HCT116 (cell line): ENCODE data around the gene NEMP1. TPM values are rescaled to one million over a fixed set of nuclear protein-coding genes. Genes with fewer than 3 reads are reported as not detected.

ENCODE experiments used
- ATAC-seq: fragments of 200-7000 bp; cut with Tn5 transposase; 2 replicates; pipeline ENCODE4 v1.9.1; 2020; ENCODE audit warnings: mild to moderate bottlenecking, moderate library complexity
- BruUV-seq: library from RNA; stranded (reverse); fragments of 400-500 nt; replicated peaks from 2 replicates; lab custom pipeline; 2021; lab: Mats Ljungman, UMichigan
- CTCF ChIA-PET: fragments of 300-600 bp; sonication (Branson Sonifier 250); formaldehyde crosslinking; loops from one replicate; lab custom pipeline; 2021; ENCODE audit warnings: antibody characterized with exemption; lab: Charles Lee
- POLR2A ChIA-PET: fragments of 300-600, 350-600 bp; sonication (Branson Sonifier 250); formaldehyde crosslinking; loops from one replicate; lab custom pipeline; 2021; ENCODE audit warnings: antibody characterized with exemption; lab: Charles Lee
- RAD21 ChIA-PET, 2 experiments: fragments of 300-600 bp; sonication (Branson Sonifier 250); formaldehyde crosslinking; loops; one replicate each; lab custom pipeline; 2023; ENCODE audit warnings: low total read pairs in 2 of 2; ENCODE audit not compliant: uncharacterized antibody in 2 of 2, unreplicated experiment in 2 of 2, low non-redundant PET in 1 of 2; lab: Charles Lee
- DNase-seq: peaks from one replicate; pipeline ENCODE4 v3.0.0-alpha.2; 2010; ENCODE audit warnings: low read depth, low spot score
- H2AFZ ChIP-seq: fragments of 200-600 bp; shearing (Covaris generic), sonication (generic); 2 replicates; pipeline ENCODE4 v1.6.1; 2017; ENCODE audit warnings: low read depth, mixed run types, mixed read lengths, antibody characterized with exemption, low read length; ENCODE audit not compliant: poor library complexity, severe bottlenecking
- H3K27ac ChIP-seq: 2 replicates; pipeline ENCODE4 v1.5.1; 2012; ENCODE audit warnings: low read depth, low read length
- H3K27me3 ChIP-seq: fragments of 200-600 bp; sonication (generic); 2 replicates; pipeline ENCODE4 v1.6.1; 2016; ENCODE audit warnings: mixed run types, low read length, mixed read lengths; ENCODE audit not compliant: insufficient read depth
- H3K36me3 ChIP-seq, 2 experiments: fragments of 200-500 bp in 1 of 2; fragments of 200-600 bp in 1 of 2; sonication (Bioruptor generic) in 1 of 2; sonication (generic) in 1 of 2; 2 replicates each; pipeline versions ENCODE4 v1.5.1 to v1.6.1; 2014 to 2016; ENCODE audit warnings: low read length in 2 of 2, inconsistent platforms in 1 of 2, mixed read lengths in 1 of 2, mixed run types in 1 of 2; ENCODE audit not compliant: insufficient read depth in 2 of 2, control insufficient read depth in 1 of 2
- H3K4me1 ChIP-seq, 2 experiments: fragments of 200-600 bp in 1 of 2; sonication (generic) in 1 of 2; 2 replicates each; pipeline versions ENCODE4 v1.5.1 to v1.6.1; 2012 to 2017; ENCODE audit warnings: low read length in 2 of 2, inconsistent platforms in 1 of 2, mild to moderate bottlenecking in 1 of 2, mixed read lengths in 1 of 2, mixed run types in 1 of 2, moderate library complexity in 1 of 2; ENCODE audit not compliant: insufficient read depth in 2 of 2, control insufficient read depth in 1 of 2
- H3K4me2 ChIP-seq: fragments of 200-600 bp; sonication (generic); 2 replicates; pipeline ENCODE4 v1.6.1; 2017; ENCODE audit warnings: mixed run types, low read length, mixed read lengths
- H3K4me3 ChIP-seq, 2 experiments: fragments of 200-600 bp in 1 of 2; sonication (generic) in 1 of 2; replicated peaks in 1 of 2; 2 replicates each; pipeline ENCODE4 v1.5.1; 2011 to 2016; ENCODE audit warnings: low read length in 2 of 2, control low read depth in 1 of 2, low read depth in 1 of 2, mild to moderate bottlenecking in 1 of 2, mixed read lengths in 1 of 2, mixed run types in 1 of 2
- H3K79me2 ChIP-seq: fragments of 200-600 bp; sonication (generic); 2 replicates; pipeline ENCODE4 v1.6.1; 2017; ENCODE audit warnings: mild to moderate bottlenecking, mixed run types, low read length, moderate library complexity, mixed read lengths; ENCODE audit not compliant: insufficient read depth
- H3K9ac ChIP-seq: fragments of 200-600 bp; sonication (generic); 2 replicates; pipeline ENCODE4 v1.6.1; 2016; ENCODE audit warnings: low read length, mixed read lengths
- H3K9me2 ChIP-seq: fragments of 200-600 bp; sonication (generic), shearing (Covaris generic); 2 replicates; pipeline ENCODE4 v1.6.1; 2017; ENCODE audit warnings: mixed run types, mild to moderate bottlenecking, moderate library complexity; ENCODE audit not compliant: insufficient read depth
- H3K9me3 ChIP-seq, 2 experiments: fragments of 200-500 bp in 1 of 2; fragments of 200-600 bp in 1 of 2; sonication (Bioruptor generic) in 1 of 2; sonication (generic) in 1 of 2; 2 replicates each; pipeline ENCODE4 v1.6.1; 2014 to 2017; ENCODE audit warnings: low read length in 2 of 2, mixed read lengths in 2 of 2, inconsistent platforms in 1 of 2, low read depth in 1 of 2, mild to moderate bottlenecking in 1 of 2, mixed run types in 1 of 2, moderate library complexity in 1 of 2; ENCODE audit not compliant: control insufficient read depth in 1 of 2, insufficient read depth in 1 of 2
- H4K20me1 ChIP-seq: fragments of 200-600 bp; sonication (generic), shearing (Covaris generic); 2 replicates; pipeline ENCODE4 v1.6.1; 2017; ENCODE audit warnings: mixed run types, mild to moderate bottlenecking, moderate library complexity; ENCODE audit not compliant: insufficient read depth
- CEBPB ChIP-seq: IDR thresholded peaks from 2 replicates; pipeline ENCODE4 v1.6.1; 2012; ENCODE audit warnings: low read depth
- EGR1 ChIP-seq: IDR thresholded peaks from 2 replicates; pipeline ENCODE4 v1.6.1; 2012; ENCODE audit warnings: low read depth
- EZH2 ChIP-seq: fragments of 200-600 bp; sonication (generic); IDR thresholded peaks from 2 replicates; pipeline ENCODE4 v1.6.1; 2017; ENCODE audit warnings: antibody characterized with exemption, mixed run types
- EZH2phosphoT487 ChIP-seq: fragments of 200-600 bp; IDR thresholded peaks from 2 replicates; pipeline ENCODE4 v1.6.1; 2018; ENCODE audit warnings: antibody characterized with exemption, borderline replicate concordance
- SRF ChIP-seq: IDR thresholded peaks from 2 replicates; pipeline ENCODE4 v1.6.1; 2012; ENCODE audit warnings: low read depth
- YY1 ChIP-seq: IDR thresholded peaks from 2 replicates; pipeline ENCODE4 v1.6.1; 2011; ENCODE audit warnings: low read length, low read depth, moderate library complexity, mild to moderate bottlenecking; ENCODE audit not compliant: insufficient replicate concordance; ENCODE audit errors: extremely low read depth
- intact Hi-C: fragments of 100-400 bp; cut with micrococcal nuclease; formaldehyde crosslinking; loops from 2 replicates; pipeline ENCODE4 v1.10.0; 2022
- total RNA-seq: library from RNA; stranded (reverse); gene quantifications from one replicate; pipeline ENCODE4 v1.2.1, GENCODE V29; 2021; ENCODE audit not compliant: unreplicated experiment
- TF ChIP-seq, protein P1 (sequence below): IDR thresholded peaks from 2 replicates; pipeline ENCODE4 v1.6.1; 2011; ENCODE audit warnings: mild to moderate bottlenecking, low read length, moderate library complexity; ENCODE audit not compliant: insufficient replicate concordance; ENCODE audit errors: extremely low read depth
- TF ChIP-seq, protein P2 (sequence below), 3 experiments: fragments of 200-600 bp in 1 of 3; sonication (generic) in 1 of 3; IDR thresholded peaks in 2 of 3; conservative IDR thresholded peaks in 1 of 3; 2 replicates each; pipeline ENCODE4 v1.5.1; 2012 to 2017; ENCODE audit warnings: low read depth in 2 of 3, low read length in 2 of 3, antibody characterized with exemption in 1 of 3, borderline replicate concordance in 1 of 3, control low read depth in 1 of 3, mild to moderate bottlenecking in 1 of 3, mixed read lengths in 1 of 3, mixed run types in 1 of 3, moderate library complexity in 1 of 3; ENCODE audit not compliant: insufficient read depth in 1 of 3

NEMP1 gene
- total RNA-seq, 1 experiment from 2014 or later: 35.2 TPM

DNA sequence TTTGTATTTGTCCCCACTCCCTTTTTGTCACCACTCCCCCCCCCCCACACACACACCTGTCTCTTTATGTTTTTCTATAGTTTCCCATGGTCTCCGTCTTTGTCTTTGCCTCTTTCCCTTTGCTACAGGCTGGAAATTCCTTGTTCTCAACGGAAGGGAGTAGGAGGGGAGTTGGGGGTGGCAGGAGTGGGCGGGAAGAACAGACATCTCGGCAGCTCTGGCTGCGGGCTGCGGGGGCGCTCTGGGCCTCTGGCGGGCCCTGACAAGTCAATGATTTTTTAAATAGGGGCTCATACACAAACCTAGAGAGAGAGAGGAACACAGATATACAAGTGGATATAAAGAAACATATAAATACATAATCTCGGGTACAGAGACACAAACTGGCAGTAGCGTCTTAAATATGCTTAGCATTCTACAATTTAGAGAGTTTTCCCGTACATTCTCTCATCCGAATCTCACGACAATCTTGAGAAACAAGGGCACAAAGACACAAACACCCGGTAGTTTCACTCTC lies 8.0 kb upstream of the NEMP1 start:
- Histone ChIP-seq H3K9me3 (no peaks in the 10 kb centered on the region), H3K36me3 (peaks cover 3 to 8% of the 10 kb centered on the region in 2 experiments; a peak in 2 of 4 replicates), H3K27me3 (no peaks in the 10 kb centered on the region), H3K4me2 (peak overlapping the region; percentile 96), H2AFZ (no peak overlapping the region), H4K20me1 (no peaks in the 10 kb centered on the region), H3K4me1 (peaks cover 27 to 49% of the 10 kb centered on the region in 2 experiments), H3K9ac (peak overlapping the region; percentile 91), H3K9me2 (no peaks in the 10 kb centered on the region), H3K27ac (peak overlapping the region; percentile 100), H3K79me2 (peaks cover 24% of the 10 kb centered on the region), H3K4me3 (peak overlapping the region; percentile 59 to 82)
- ATAC-seq (peak; percentile 9; the same call in 1 of the 2 replicates), DNase-seq (no peak)
- intact Hi-C loops: loop anchor here (5.0 kb wide), 1 partner anchor 376 kb away; no protein-coding TSS in a partner anchor
- CTCF ChIA-PET: interaction anchor here (0.6 to 2.5 kb wide), 2 partner anchors 14 to 25 kb away, joined by 3 to 20 read pairs; partner anchors contain the start of gene STAT6
- POLR2A ChIA-PET: interaction anchor here (2.6 to 4.8 kb wide), 2 partner anchors 8 to 25 kb away, joined by 23 to 50 read pairs; partner anchors contain the start of genes NEMP1 and STAT6
- RAD21 ChIA-PET: interaction anchor here in 1 of 2 experiments (0.7 kb wide), 1 partner anchor 24 kb away, joined by 3 read pairs; the partner anchor contains the start of gene STAT6
- TF ChIP-seq SRF (no peak), EZH2phosphoT487 (no peak), YY1 (peak; percentile 13), EZH2 (no peak), CEBPB (no peak), EGR1 (no peak)
- TF ChIP-seq, protein P1, sequence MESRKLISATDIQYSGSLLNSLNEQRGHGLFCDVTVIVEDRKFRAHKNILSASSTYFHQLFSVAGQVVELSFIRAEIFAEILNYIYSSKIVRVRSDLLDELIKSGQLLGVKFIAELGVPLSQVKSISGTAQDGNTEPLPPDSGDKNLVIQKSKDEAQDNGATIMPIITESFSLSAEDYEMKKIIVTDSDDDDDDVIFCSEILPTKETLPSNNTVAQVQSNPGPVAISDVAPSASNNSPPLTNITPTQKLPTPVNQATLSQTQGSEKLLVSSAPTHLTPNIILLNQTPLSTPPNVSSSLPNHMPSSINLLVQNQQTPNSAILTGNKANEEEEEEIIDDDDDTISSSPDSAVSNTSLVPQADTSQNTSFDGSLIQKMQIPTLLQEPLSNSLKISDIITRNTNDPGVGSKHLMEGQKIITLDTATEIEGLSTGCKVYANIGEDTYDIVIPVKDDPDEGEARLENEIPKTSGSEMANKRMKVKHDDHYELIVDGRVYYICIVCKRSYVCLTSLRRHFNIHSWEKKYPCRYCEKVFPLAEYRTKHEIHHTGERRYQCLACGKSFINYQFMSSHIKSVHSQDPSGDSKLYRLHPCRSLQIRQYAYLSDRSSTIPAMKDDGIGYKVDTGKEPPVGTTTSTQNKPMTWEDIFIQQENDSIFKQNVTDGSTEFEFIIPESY: no peak
- TF ChIP-seq, protein P2, sequence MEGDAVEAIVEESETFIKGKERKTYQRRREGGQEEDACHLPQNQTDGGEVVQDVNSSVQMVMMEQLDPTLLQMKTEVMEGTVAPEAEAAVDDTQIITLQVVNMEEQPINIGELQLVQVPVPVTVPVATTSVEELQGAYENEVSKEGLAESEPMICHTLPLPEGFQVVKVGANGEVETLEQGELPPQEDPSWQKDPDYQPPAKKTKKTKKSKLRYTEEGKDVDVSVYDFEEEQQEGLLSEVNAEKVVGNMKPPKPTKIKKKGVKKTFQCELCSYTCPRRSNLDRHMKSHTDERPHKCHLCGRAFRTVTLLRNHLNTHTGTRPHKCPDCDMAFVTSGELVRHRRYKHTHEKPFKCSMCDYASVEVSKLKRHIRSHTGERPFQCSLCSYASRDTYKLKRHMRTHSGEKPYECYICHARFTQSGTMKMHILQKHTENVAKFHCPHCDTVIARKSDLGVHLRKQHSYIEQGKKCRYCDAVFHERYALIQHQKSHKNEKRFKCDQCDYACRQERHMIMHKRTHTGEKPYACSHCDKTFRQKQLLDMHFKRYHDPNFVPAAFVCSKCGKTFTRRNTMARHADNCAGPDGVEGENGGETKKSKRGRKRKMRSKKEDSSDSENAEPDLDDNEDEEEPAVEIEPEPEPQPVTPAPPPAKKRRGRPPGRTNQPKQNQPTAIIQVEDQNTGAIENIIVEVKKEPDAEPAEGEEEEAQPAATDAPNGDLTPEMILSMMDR (IDR thresholded peaks at IDR 0.05 in 2 of 3, conservative IDR thresholded peaks at IDR 0.05 in 1 of 3; ENCODE audit: borderline replicate concordance in 1 of 3, insufficient read depth in 1 of 3, low read depth in 2 of 3, low read length in 2 of 3): peak in 2 of 3 experiments; percentile 18 to 51; a peak in 2 of 6 replicates
- TSS peak; percentile 79 for BruUV-seq
